HG03139 (cell line): ENCODE measurements around the gene GALNTL6.

Source experiments
- ATAC-seq: cut with Tn5 transposase; IDR thresholded peaks from one replicate; pipeline ENCODE4 v1.9.1; 2021; ENCODE audit not compliant: unreplicated experiment

GALNTL6 gene

GRCh38 chr4:172650758-172651530 is 837.7 kb downstream of the GALNTL6 start:
- ATAC-seq = no peak

- no peak for ATAC-seq
Measured at GRCh38 chr4:172651961-172652360, 838.8 kb downstream of the GALNTL6 start.

GRCh38 chr4:172652369-172652768 is 839.2 kb downstream of the GALNTL6 start:
- no peak for ATAC-seq

- no peak for ATAC-seq
Measured at GRCh38 chr4:172653676-172654075, 840.5 kb downstream of the GALNTL6 start.

- ATAC-seq = no peak
Measured at GRCh38 chr4:172654457-172654856, 841.3 kb downstream of the GALNTL6 start.

GRCh38 chr4:172656055-172656454 is 842.9 kb downstream of the GALNTL6 start:
- no peak for ATAC-seq

GRCh38 chr4:172657081-172657480 is 843.9 kb downstream of the GALNTL6 start:
- ATAC-seq = no peak

GRCh38 chr4:172660251-172660650 is 847.0 kb downstream of the GALNTL6 start:
- ATAC-seq = no peak

- ATAC-seq = no peak
Measured at GRCh38 chr4:172662113-172662512, 848.9 kb downstream of the GALNTL6 start.

- no peak for ATAC-seq
Measured at GRCh38 chr4:172666711-172667368, 853.6 kb downstream of the GALNTL6 start.

GRCh38 chr4:172674811-172675210 is 861.6 kb downstream of the GALNTL6 start:
- no peak for ATAC-seq

- no peak for ATAC-seq
Measured at GRCh38 chr4:172675232-172675631, 862.0 kb downstream of the GALNTL6 start.

- ATAC-seq = no peak
Measured at GRCh38 chr4:172680691-172681090, 867.5 kb downstream of the GALNTL6 start.

- no peak for ATAC-seq
Measured at GRCh38 chr4:172683021-172683420, 869.8 kb downstream of the GALNTL6 start.

GRCh38 chr4:172686021-172686420 is 872.8 kb downstream of the GALNTL6 start:
- ATAC-seq = no peak

GRCh38 chr4:172688534-172688933 is 875.3 kb downstream of the GALNTL6 start:
- no peak for ATAC-seq

GRCh38 chr4:172691552-172691951 is 878.3 kb downstream of the GALNTL6 start:
- no peak for ATAC-seq

- no peak for ATAC-seq
Measured at GRCh38 chr4:172692701-172693100, 879.5 kb downstream of the GALNTL6 start.

GRCh38 chr4:172698256-172698655 is 885.1 kb downstream of the GALNTL6 start:
- ATAC-seq = no peak

GRCh38 chr4:172705565-172705964 is 892.4 kb downstream of the GALNTL6 start:
- no peak for ATAC-seq

- no peak for ATAC-seq
Measured at GRCh38 chr4:172706000-172706399, 892.8 kb downstream of the GALNTL6 start.

GRCh38 chr4:172707622-172708021 is 894.4 kb downstream of the GALNTL6 start:
- ATAC-seq = no peak

GRCh38 chr4:172708184-172708583 is 895.0 kb downstream of the GALNTL6 start:
- ATAC-seq = no peak
